ENCODE data around the gene SEC23IP.

SEC23IP gene

GRCh38 chr10:119893074-119893473 is 544 bp downstream of the SEC23IP start:
- peak overlapping the region; percentile 88 for H4K8ac ChIP-seq (ENCODE audit: low read depth, low read length)
- peak overlapping the region; percentile 38 for H2AFZ ChIP-seq (ENCODE audit: insufficient read depth, low read length, poor library complexity)
- H4K91ac ChIP-seq (ENCODE audit: low read depth, low read length), result peak overlapping the region; percentile 79
- H3K79me2 ChIP-seq (ENCODE audit: control insufficient read depth, insufficient read depth, low read length, poor library complexity), result peaks cover 8% of the 10 kb centered on the region
- peak overlapping the region; percentile 89 for H3K9ac ChIP-seq (ENCODE audit: low read length)
- H4K12ac ChIP-seq (ENCODE audit: low read depth, low read length), result peak overlapping the region; percentile 68
- H3K36me3 ChIP-seq (ENCODE audit: control insufficient read depth in 1 of 2, insufficient read depth in 2 of 2, low read length in 2 of 2), result peaks cover 6% of the 10 kb centered on the region in 2 experiments
- peaks cover 8% of the 10 kb centered on the region for H3K79me1 ChIP-seq (ENCODE audit: low read length)
- H3K4me3 ChIP-seq (ENCODE audit: low read depth, low read length), result peak overlapping the region; percentile 82
- no peaks in the 10 kb centered on the region for H3K27me3 ChIP-seq (ENCODE audit: insufficient read depth, low read length)
- no peak overlapping the region for H3K23ac ChIP-seq (ENCODE audit: low read length)
- H3K4me1 ChIP-seq (ENCODE audit: control insufficient read depth in 1 of 2, insufficient read depth in 2 of 2, low read length in 2 of 2), result peaks cover 0 to 3% of the 10 kb centered on the region in 2 experiments
- H2BK5ac ChIP-seq (ENCODE audit: low read depth, low read length, poor library complexity), result peak overlapping the region; percentile 11
- H3K9me3 ChIP-seq (ENCODE audit: insufficient read depth, low read depth, low read length), result peaks cover 2% of the 10 kb centered on the region
- H2BK120ac ChIP-seq (ENCODE audit: insufficient read depth, low read length, poor library complexity), result peak overlapping the region; percentile 25
- H2AK5ac ChIP-seq (ENCODE audit: low read length), result peak overlapping the region; percentile 13
- DNase-seq, result peak; percentile 8 to 43
- H3K18ac ChIP-seq (ENCODE audit: low read length), result peak overlapping the region; percentile 31
- H3K27ac ChIP-seq (ENCODE audit: low read depth, low read length), result no peak overlapping the region
- H3K4ac ChIP-seq (ENCODE audit: low read depth, low read length), result peak overlapping the region; percentile 95
- H3K4me2 ChIP-seq (ENCODE audit: low read length), result peak overlapping the region; percentile 95
- peak overlapping the region; percentile 77 for H3K14ac ChIP-seq (ENCODE audit: low read length)
- H2BK12ac ChIP-seq (ENCODE audit: low read length), result no peak overlapping the region
- no CpG with 5 or more reads among the region's 9 CpGs for WGBS (ENCODE audit: extremely low coverage, insufficient coverage, insufficient read length)

- Histone ChIP-seq H3K27ac (ENCODE audit: low read depth, low read length) (no peak overlapping the region), H3K79me2 (ENCODE audit: control insufficient read depth, insufficient read depth, low read length, poor library complexity) (peaks cover 8% of the 10 kb centered on the region), H3K4me1 (ENCODE audit: control insufficient read depth in 1 of 2, insufficient read depth in 2 of 2, low read length in 2 of 2) (peaks cover 0 to 3% of the 10 kb centered on the region in 2 experiments), H2BK12ac (ENCODE audit: low read length) (no peak overlapping the region), H3K36me3 (ENCODE audit: control insufficient read depth in 1 of 2, insufficient read depth in 2 of 2, low read length in 2 of 2) (peaks cover 9 to 13% of the 10 kb centered on the region in 2 experiments), H3K9me3 (ENCODE audit: insufficient read depth, low read depth, low read length) (peaks cover 2% of the 10 kb centered on the region), H3K79me1 (ENCODE audit: low read length) (peaks cover 8% of the 10 kb centered on the region), H4K8ac (ENCODE audit: low read depth, low read length) (no peak overlapping the region), H3K14ac (ENCODE audit: low read length) (no peak overlapping the region), H3K18ac (ENCODE audit: low read length) (no peak overlapping the region), H3K23ac (ENCODE audit: low read length) (no peak overlapping the region), H2BK5ac (ENCODE audit: low read depth, low read length, poor library complexity) (no peak overlapping the region), H3K9ac (ENCODE audit: low read length) (no peak overlapping the region), H3K4ac (ENCODE audit: low read depth, low read length) (peak overlapping the region; percentile 64), H3K27me3 (ENCODE audit: insufficient read depth, low read length) (no peaks in the 10 kb centered on the region), H3K4me3 (ENCODE audit: low read depth, low read length) (no peak overlapping the region), H2BK120ac (ENCODE audit: insufficient read depth, low read length, poor library complexity) (no peak overlapping the region), H4K12ac (ENCODE audit: low read depth, low read length) (no peak overlapping the region), H4K91ac (ENCODE audit: low read depth, low read length) (no peak overlapping the region), H2AK5ac (ENCODE audit: low read length) (no peak overlapping the region), H3K4me2 (ENCODE audit: low read length) (peak overlapping the region; percentile 42), H2AFZ (ENCODE audit: insufficient read depth, low read length, poor library complexity) (no peak overlapping the region)
- WGBS (ENCODE audit: extremely low coverage, insufficient coverage, insufficient read length), result no CpG with 5 or more reads among the region's 3 CpGs
- no peak for DNase-seq
Observed at GRCh38 chr10:119893845-119894427, 1.4 kb downstream of the SEC23IP start.

GRCh38 chr10:119896061-119896655 is 3.6 kb downstream of the SEC23IP start:
- peaks cover 9 to 16% of the 10 kb centered on the region in 2 experiments for H3K36me3 ChIP-seq (ENCODE audit: control insufficient read depth in 1 of 2, insufficient read depth in 2 of 2, low read length in 2 of 2)

GRCh38 chr10:119896937-119897770 is 4.6 kb downstream of the SEC23IP start:
- Histone ChIP-seq H2AFZ (ENCODE audit: insufficient read depth, low read length, poor library complexity) (no peak overlapping the region), H3K36me3 (ENCODE audit: control insufficient read depth in 1 of 2, insufficient read depth in 2 of 2, low read length in 2 of 2) (peaks cover 11 to 18% of the 10 kb centered on the region in 2 experiments), H2BK12ac (ENCODE audit: low read length) (no peak overlapping the region), H3K4ac (ENCODE audit: low read depth, low read length) (peak overlapping the region; percentile 42), H3K4me3 (ENCODE audit: low read depth, low read length) (no peak overlapping the region), H3K79me1 (ENCODE audit: low read length) (peaks cover 5% of the 10 kb centered on the region), H3K14ac (ENCODE audit: low read length) (no peak overlapping the region), H3K9ac (ENCODE audit: low read length) (no peak overlapping the region), H3K27me3 (ENCODE audit: insufficient read depth, low read length) (no peaks in the 10 kb centered on the region), H2BK120ac (ENCODE audit: insufficient read depth, low read length, poor library complexity) (no peak overlapping the region), H2AK5ac (ENCODE audit: low read length) (no peak overlapping the region), H3K27ac (ENCODE audit: low read depth, low read length) (no peak overlapping the region), H3K4me1 (ENCODE audit: control insufficient read depth in 1 of 2, insufficient read depth in 2 of 2, low read length in 2 of 2) (peaks cover 0 to 3% of the 10 kb centered on the region in 2 experiments), H4K91ac (ENCODE audit: low read depth, low read length) (no peak overlapping the region), H4K8ac (ENCODE audit: low read depth, low read length) (no peak overlapping the region), H4K12ac (ENCODE audit: low read depth, low read length) (no peak overlapping the region), H3K23ac (ENCODE audit: low read length) (no peak overlapping the region), H3K79me2 (ENCODE audit: control insufficient read depth, insufficient read depth, low read length, poor library complexity) (peaks cover 8% of the 10 kb centered on the region), H2BK5ac (ENCODE audit: low read depth, low read length, poor library complexity) (no peak overlapping the region), H3K9me3 (ENCODE audit: insufficient read depth, low read depth, low read length) (no peaks in the 10 kb centered on the region), H3K18ac (ENCODE audit: low read length) (no peak overlapping the region), H3K4me2 (ENCODE audit: low read length) (no peak overlapping the region)
- DNase-seq, result peak in 1 of 2 donors; percentile 6
- 100% methylated on average over 2 of the region's 9 CpGs for WGBS (ENCODE audit: extremely low coverage, insufficient coverage, insufficient read length)

More at GRCh38 chr10:119896061-119896655, 3.6 kb downstream of the SEC23IP start:
- Histone ChIP-seq H2AFZ (ENCODE audit: insufficient read depth, low read length, poor library complexity) (no peak overlapping the region), H2BK5ac (ENCODE audit: low read depth, low read length, poor library complexity) (no peak overlapping the region), H3K79me1 (ENCODE audit: low read length) (peaks cover 8% of the 10 kb centered on the region), H4K91ac (ENCODE audit: low read depth, low read length) (no peak overlapping the region), H4K8ac (ENCODE audit: low read depth, low read length) (no peak overlapping the region), H2BK120ac (ENCODE audit: insufficient read depth, low read length, poor library complexity) (no peak overlapping the region), H3K27ac (ENCODE audit: low read depth, low read length) (no peak overlapping the region), H3K9ac (ENCODE audit: low read length) (no peak overlapping the region), H3K4me3 (ENCODE audit: low read depth, low read length) (no peak overlapping the region), H3K14ac (ENCODE audit: low read length) (no peak overlapping the region), H3K23ac (ENCODE audit: low read length) (peak overlapping the region; percentile 97), H3K4me2 (ENCODE audit: low read length) (no peak overlapping the region), H3K79me2 (ENCODE audit: control insufficient read depth, insufficient read depth, low read length, poor library complexity) (peaks cover 8% of the 10 kb centered on the region), H3K9me3 (ENCODE audit: insufficient read depth, low read depth, low read length) (no peaks in the 10 kb centered on the region), H3K27me3 (ENCODE audit: insufficient read depth, low read length) (no peaks in the 10 kb centered on the region), H3K4me1 (ENCODE audit: control insufficient read depth in 1 of 2, insufficient read depth in 2 of 2, low read length in 2 of 2) (peaks cover 0 to 3% of the 10 kb centered on the region in 2 experiments), H2BK12ac (ENCODE audit: low read length) (no peak overlapping the region), H3K4ac (ENCODE audit: low read depth, low read length) (no peak overlapping the region), H3K18ac (ENCODE audit: low read length) (no peak overlapping the region), H2AK5ac (ENCODE audit: low read length) (no peak overlapping the region), H4K12ac (ENCODE audit: low read depth, low read length) (no peak overlapping the region)
- no CpG with 5 or more reads among the region's 4 CpGs for WGBS (ENCODE audit: extremely low coverage, insufficient coverage, insufficient read length)
- peak in 1 of 2 donors; percentile 43 for DNase-seq

Data from trophoblast cell (in vitro differentiated cells and primary cell).